Lower lobe of right lung (tissue), 2 donors: Measurements from ENCODE around the gene HSD11B2. TPM values are rescaled to one million over a fixed set of nuclear protein-coding genes. Genes with fewer than 3 reads are reported as not detected.
A peak's percentile ranks its signal among the peaks of the same experiment; 100 is the strongest.

Source experiments
- ATAC-seq, 2 donors: fragments of 200-7000 bp; cut with Tn5 transposase; one replicate each; pipeline ENCODE4 v1.9.1; 2020 to 2022; ENCODE audit warnings: mild to moderate bottlenecking in 2 of 2, moderate library complexity in 2 of 2
- DNase-seq: peaks from one replicate; pipeline ENCODE4 v3.0.0-alpha.2; 2020
- H3K27ac ChIP-seq: fragments of 200-600 bp; one replicate; pipeline ENCODE4 v1.8.0; 2022
- H3K27me3 ChIP-seq: fragments of 200-600 bp; one replicate; pipeline ENCODE4 v1.8.0; 2022; ENCODE audit warnings: low read depth
- H3K36me3 ChIP-seq: fragments of 200-600 bp; one replicate; pipeline ENCODE4 v1.8.0; 2022; ENCODE audit warnings: mild to moderate bottlenecking
- H3K4me1 ChIP-seq: fragments of 200-600 bp; one replicate; pipeline ENCODE4 v1.8.0; 2022
- H3K4me3 ChIP-seq: fragments of 200-600 bp; one replicate; pipeline ENCODE4 v1.8.0; 2022; ENCODE audit warnings: mild to moderate bottlenecking
- H3K9me3 ChIP-seq: fragments of 200-600 bp; one replicate; pipeline ENCODE4 v1.8.0; 2022
- intact Hi-C: fragments of 100-400 bp; cut with DNase I; formaldehyde crosslinking; loops from one replicate; pipeline ENCODE4 v1.11.0; 2022
- total RNA-seq: library from RNA; stranded (reverse); fragmentation: NEBNext Ultra II Directional; extraction: Animal tissue kit (Norgen Biotek cat#: 25700); gene quantifications from one replicate; pipeline ENCODE4 v1.2.1, GENCODE V29; 2021
- TF ChIP-seq, protein P1 (sequence below): fragments of 200-600 bp; IDR thresholded peaks from one replicate; pipeline ENCODE4 v1.8.0; 2022; ENCODE audit warnings: antibody characterized with exemption, mild to moderate bottlenecking
- donor health status: DM: no; HTN: yes; CAD: no; lungs with severe emphysema.

HSD11B2 gene
- total RNA-seq, 1 donor from 2014 or later: 2.9 TPM

DNA sequence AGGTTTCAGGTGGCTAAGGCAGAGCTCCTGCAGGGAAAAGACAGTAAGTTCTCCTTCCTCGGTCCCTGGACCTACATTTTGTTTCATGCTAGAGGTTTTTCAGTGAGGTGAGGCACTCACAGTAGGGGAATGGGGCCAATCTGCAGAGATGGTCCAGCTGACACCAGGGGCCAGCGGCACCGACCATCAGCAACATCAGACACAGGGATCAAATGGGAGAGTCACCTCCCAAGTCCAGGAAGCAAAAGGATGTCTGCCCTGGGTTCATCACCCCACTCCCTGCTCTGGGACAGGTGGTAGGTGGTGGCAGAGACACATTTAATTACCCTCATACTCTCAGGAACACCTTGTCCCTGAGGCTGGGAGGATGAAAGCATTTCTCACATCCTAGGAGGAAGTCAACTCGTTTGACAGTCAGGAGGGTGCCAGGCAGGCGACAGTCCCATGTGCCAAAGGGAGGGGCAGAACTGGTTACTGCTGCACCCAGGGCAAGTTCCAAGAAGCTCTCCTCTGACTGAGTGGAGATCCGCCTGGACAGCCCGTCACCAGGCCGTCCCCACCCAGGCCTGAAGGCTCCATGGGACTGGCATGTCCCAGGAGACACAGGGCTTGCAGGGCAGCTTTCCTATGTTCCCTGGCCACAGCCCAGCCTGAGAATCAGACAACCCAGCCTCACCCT lies 30.8 kb downstream of the HSD11B2 start:
- DNase-seq (peak; percentile 62), ATAC-seq (peak; percentile 15 to 55)
- no peak overlapping the region for H3K4me3 ChIP-seq
- peaks cover 82% of the 10 kb centered on the region for H3K4me1 ChIP-seq
- TF ChIP-seq, protein P1, sequence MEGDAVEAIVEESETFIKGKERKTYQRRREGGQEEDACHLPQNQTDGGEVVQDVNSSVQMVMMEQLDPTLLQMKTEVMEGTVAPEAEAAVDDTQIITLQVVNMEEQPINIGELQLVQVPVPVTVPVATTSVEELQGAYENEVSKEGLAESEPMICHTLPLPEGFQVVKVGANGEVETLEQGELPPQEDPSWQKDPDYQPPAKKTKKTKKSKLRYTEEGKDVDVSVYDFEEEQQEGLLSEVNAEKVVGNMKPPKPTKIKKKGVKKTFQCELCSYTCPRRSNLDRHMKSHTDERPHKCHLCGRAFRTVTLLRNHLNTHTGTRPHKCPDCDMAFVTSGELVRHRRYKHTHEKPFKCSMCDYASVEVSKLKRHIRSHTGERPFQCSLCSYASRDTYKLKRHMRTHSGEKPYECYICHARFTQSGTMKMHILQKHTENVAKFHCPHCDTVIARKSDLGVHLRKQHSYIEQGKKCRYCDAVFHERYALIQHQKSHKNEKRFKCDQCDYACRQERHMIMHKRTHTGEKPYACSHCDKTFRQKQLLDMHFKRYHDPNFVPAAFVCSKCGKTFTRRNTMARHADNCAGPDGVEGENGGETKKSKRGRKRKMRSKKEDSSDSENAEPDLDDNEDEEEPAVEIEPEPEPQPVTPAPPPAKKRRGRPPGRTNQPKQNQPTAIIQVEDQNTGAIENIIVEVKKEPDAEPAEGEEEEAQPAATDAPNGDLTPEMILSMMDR: no peak
- peak overlapping the region; percentile 11 for H3K27ac ChIP-seq
- no peaks in the 10 kb centered on the region for H3K27me3 ChIP-seq
- H3K9me3 ChIP-seq: no peaks in the 10 kb centered on the region
- intact Hi-C loops: no loop called here
- peaks cover 17% of the 10 kb centered on the region for H3K36me3 ChIP-seq

DNA sequence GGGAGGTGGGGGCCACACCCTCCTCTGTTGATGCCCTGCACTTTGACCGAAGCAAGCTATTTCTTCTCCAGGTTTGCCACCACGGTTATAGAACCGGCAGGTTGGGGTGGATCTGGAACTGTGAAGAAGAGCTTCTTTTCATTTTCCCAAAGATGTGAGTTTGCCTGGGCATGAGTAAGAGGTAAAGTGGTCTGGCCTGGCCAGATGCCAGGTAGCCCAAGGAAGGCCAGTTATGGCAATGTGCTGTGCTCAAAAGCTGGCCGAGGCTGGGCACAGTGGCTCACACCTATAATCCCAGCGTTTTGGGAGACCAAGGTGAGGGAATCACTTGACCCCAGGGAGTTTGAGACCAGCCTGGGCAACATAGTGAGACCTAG lies 31.3 kb downstream of the HSD11B2 start:
- Histone ChIP-seq H3K9me3 (no peaks in the 10 kb centered on the region), H3K27me3 (no peaks in the 10 kb centered on the region), H3K4me1 (peaks cover 77% of the 10 kb centered on the region), H3K36me3 (peaks cover 17% of the 10 kb centered on the region), H3K4me3 (no peak overlapping the region), H3K27ac (peak overlapping the region; percentile 11)
- no peak for DNase-seq
- intact Hi-C loops: no loop called here
- TF ChIP-seq, protein P1: no peak
- no peak for ATAC-seq

DNA sequence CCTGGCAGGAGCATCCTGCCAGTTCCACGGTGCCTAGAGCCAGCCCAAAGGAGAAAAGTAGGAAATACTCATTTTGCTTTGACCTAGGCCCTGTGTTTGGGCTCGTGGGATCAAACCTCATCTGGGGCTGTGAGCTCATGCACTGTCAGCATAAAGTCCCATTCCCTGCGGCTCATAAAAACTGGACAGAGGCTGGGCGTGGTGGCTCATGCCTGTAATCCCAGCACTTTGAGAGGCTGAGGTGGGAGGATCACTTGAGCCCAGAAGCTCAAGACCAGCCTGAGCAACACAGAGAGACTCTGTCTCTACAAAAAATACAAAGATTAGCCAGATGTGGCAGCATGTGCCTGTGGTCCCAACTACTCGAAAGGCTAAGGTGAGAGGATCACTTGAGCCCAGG lies 32.1 kb downstream of the HSD11B2 start:
- ATAC-seq: no peak
- Histone ChIP-seq H3K4me1 (peaks cover 72% of the 10 kb centered on the region), H3K27me3 (no peaks in the 10 kb centered on the region), H3K27ac (no peak overlapping the region), H3K36me3 (peaks cover 17% of the 10 kb centered on the region), H3K9me3 (no peaks in the 10 kb centered on the region), H3K4me3 (no peak overlapping the region)
- no peak for DNase-seq
- TF ChIP-seq, protein P1: no peak
- intact Hi-C loops: no loop called here

DNA sequence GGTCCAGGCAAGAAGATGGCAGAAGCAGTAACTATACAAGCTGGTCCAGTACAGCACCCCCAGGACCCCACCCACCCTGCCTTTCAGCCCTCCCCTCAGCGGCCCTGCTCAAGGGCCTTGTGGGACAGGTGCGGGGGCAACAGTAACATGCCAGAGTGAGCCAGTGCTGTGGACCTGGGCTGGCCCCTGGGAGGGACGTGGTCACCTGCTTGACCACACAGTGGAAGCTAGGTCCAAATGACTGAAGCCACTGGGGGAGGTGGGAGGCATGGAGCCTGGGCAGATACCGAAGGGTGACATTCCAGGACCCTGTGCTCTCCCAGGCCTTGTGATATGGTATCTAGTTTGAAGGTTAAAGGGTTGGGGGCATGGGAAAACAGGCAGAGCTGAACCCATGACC lies 32.8 kb downstream of the HSD11B2 start:
- DNase-seq: no peak
- Histone ChIP-seq H3K4me1 (peaks cover 72% of the 10 kb centered on the region), H3K9me3 (no peaks in the 10 kb centered on the region), H3K27ac (no peak overlapping the region), H3K36me3 (peaks cover 17% of the 10 kb centered on the region), H3K27me3 (no peaks in the 10 kb centered on the region), H3K4me3 (no peak overlapping the region)
- no peak for ATAC-seq
- intact Hi-C loops: no loop called here
- TF ChIP-seq, protein P1: no peak

DNA sequence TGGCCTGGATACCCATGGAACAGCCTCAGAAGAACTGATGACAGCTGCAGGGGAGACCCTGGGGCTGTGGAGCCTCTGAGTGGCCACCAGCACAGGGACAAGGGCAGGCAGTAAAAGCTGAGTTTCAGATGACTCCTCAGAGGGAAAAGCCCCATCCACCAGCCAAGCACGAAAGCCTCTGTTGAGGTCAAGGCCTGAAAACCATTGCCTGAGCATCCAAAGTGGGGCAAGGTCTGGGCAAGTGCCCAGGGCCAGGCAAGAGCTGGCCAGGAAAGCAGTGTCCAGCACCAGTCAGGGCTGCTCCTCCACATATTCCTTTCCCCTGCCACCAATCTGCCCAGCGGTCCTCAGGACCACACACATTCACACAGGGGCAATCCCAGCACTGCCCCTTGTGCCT lies 33.6 kb downstream of the HSD11B2 start:
- peaks cover 72% of the 10 kb centered on the region for H3K4me1 ChIP-seq
- TF ChIP-seq, protein P1: no peak
- no peaks in the 10 kb centered on the region for H3K9me3 ChIP-seq
- intact Hi-C loops: no loop called here
- no peak overlapping the region for H3K4me3 ChIP-seq
- no peaks in the 10 kb centered on the region for H3K27me3 ChIP-seq
- no peak for DNase-seq
- H3K27ac ChIP-seq: no peak overlapping the region
- peaks cover 17% of the 10 kb centered on the region for H3K36me3 ChIP-seq
- ATAC-seq: no peak
